ENCODE data around the gene MTAP. TPM values are rescaled to one million over a fixed set of nuclear protein-coding genes. Genes with fewer than 3 reads are reported as not detected.

MTAP gene
- total RNA-seq, 1 donor from 2014 or later: 42.5 TPM

- intact Hi-C loops (cut with DNase I): no loop called here
- DNase-seq (ENCODE audit: low spot score) (no peak), ATAC-seq (no peak)
Measured at GRCh38 chr9:21835121-21835520, 32.7 kb downstream of the MTAP start.

- intact Hi-C loops (cut with DNase I): no loop called here
- DNase-seq (ENCODE audit: low spot score) (no peak), ATAC-seq (no peak)
Measured at GRCh38 chr9:21836437-21837161, 34.2 kb downstream of the MTAP start.

GRCh38 chr9:21837501-21837900 is 35.1 kb downstream of the MTAP start:
- ATAC-seq: no peak
- DNase-seq (ENCODE audit: low spot score): no peak
- intact Hi-C loops (cut with DNase I): no loop called here

GRCh38 chr9:21840647-21841046 is 38.2 kb downstream of the MTAP start:
- intact Hi-C loops (cut with DNase I): no loop called here
- no peak for ATAC-seq

GRCh38 chr9:21841133-21841532 is 38.7 kb downstream of the MTAP start:
- ATAC-seq (no peak), DNase-seq (ENCODE audit: low spot score) (no peak)
- intact Hi-C loops (cut with DNase I): no loop called here

More at GRCh38 chr9:21840647-21841046, 38.2 kb downstream of the MTAP start:
- no peak for DNase-seq (ENCODE audit: low spot score)

- ATAC-seq (no peak), DNase-seq (ENCODE audit: low spot score) (no peak)
- intact Hi-C loops (cut with DNase I): no loop called here
Measured at GRCh38 chr9:21848615-21849014, 46.2 kb downstream of the MTAP start.

GRCh38 chr9:21852754-21853153 is 50.3 kb downstream of the MTAP start:
- intact Hi-C loops (cut with DNase I): no loop called here

GRCh38 chr9:21853414-21853813 is 51.0 kb downstream of the MTAP start:
- intact Hi-C loops (cut with DNase I): no loop called here
- DNase-seq (ENCODE audit: low spot score) (no peak), ATAC-seq (no peak)

More at GRCh38 chr9:21852754-21853153, 50.3 kb downstream of the MTAP start:
- DNase-seq (ENCODE audit: low spot score) (no peak), ATAC-seq (no peak)

- DNase-seq (ENCODE audit: low spot score): no peak
- intact Hi-C loops (cut with DNase I): no loop called here
Measured at GRCh38 chr9:21854119-21854518, 51.7 kb downstream of the MTAP start.

GRCh38 chr9:21854594-21854993 is 52.2 kb downstream of the MTAP start:
- ATAC-seq (no peak), DNase-seq (ENCODE audit: low spot score) (no peak)
- intact Hi-C loops (cut with DNase I): no loop called here

More at GRCh38 chr9:21854119-21854518, 51.7 kb downstream of the MTAP start:
- no peak for ATAC-seq

- intact Hi-C loops (cut with DNase I): no loop called here
- DNase-seq (ENCODE audit: low spot score) (no peak), ATAC-seq (no peak)
Measured at GRCh38 chr9:21856301-21857094, 54.1 kb downstream of the MTAP start.

GRCh38 chr9:21862871-21863270 is 60.4 kb downstream of the MTAP start:
- intact Hi-C loops (cut with DNase I): no loop called here
- ATAC-seq (no peak), DNase-seq (ENCODE audit: low spot score) (no peak)

- DNase-seq (ENCODE audit: low spot score) (no peak), ATAC-seq (no peak)
- intact Hi-C loops (cut with DNase I): no loop called here
Measured at GRCh38 chr9:21864505-21864904, 62.1 kb downstream of the MTAP start.

GRCh38 chr9:21866302-21866701 is 63.9 kb downstream of the MTAP start:
- intact Hi-C loops (cut with DNase I): no loop called here
- ATAC-seq (no peak), DNase-seq (ENCODE audit: low spot score) (no peak)

GRCh38 chr9:21871256-21871975 is 69.0 kb downstream of the MTAP start:
- ATAC-seq: no peak
- intact Hi-C loops (cut with DNase I): no loop called here
- DNase-seq (ENCODE audit: low spot score): no peak

GRCh38 chr9:21872696-21873095 is 70.3 kb downstream of the MTAP start:
- no peak for DNase-seq (ENCODE audit: low spot score)
- ATAC-seq: no peak

GRCh38 chr9:21873540-21874221 is 71.2 kb downstream of the MTAP start:
- intact Hi-C loops (cut with DNase I): loop anchor here (2.0 kb wide), 1 partner anchor 59 kb away; no protein-coding TSS in a partner anchor
- ATAC-seq: no peak
- no peak for DNase-seq (ENCODE audit: low spot score)

More at GRCh38 chr9:21872696-21873095, 70.3 kb downstream of the MTAP start:
- intact Hi-C loops (cut with DNase I): loop anchor here (2.0 kb wide), 1 partner anchor 60 kb away; no protein-coding TSS in a partner anchor

GRCh38 chr9:21875893-21876292 is 73.5 kb downstream of the MTAP start:
- intact Hi-C loops (cut with DNase I): no loop called here
- DNase-seq (ENCODE audit: low spot score) (no peak), ATAC-seq (no peak)

GRCh38 chr9:21883642-21884041 is 81.2 kb downstream of the MTAP start:
- no peak for DNase-seq (ENCODE audit: low spot score)
- no peak for ATAC-seq
- intact Hi-C loops (cut with DNase I): no loop called here
